ENCODE results near the gene TTLL1.
A peak's percentile ranks its signal among the peaks of the same experiment; 100 is the strongest.

Gene TTLL1

DNA sequence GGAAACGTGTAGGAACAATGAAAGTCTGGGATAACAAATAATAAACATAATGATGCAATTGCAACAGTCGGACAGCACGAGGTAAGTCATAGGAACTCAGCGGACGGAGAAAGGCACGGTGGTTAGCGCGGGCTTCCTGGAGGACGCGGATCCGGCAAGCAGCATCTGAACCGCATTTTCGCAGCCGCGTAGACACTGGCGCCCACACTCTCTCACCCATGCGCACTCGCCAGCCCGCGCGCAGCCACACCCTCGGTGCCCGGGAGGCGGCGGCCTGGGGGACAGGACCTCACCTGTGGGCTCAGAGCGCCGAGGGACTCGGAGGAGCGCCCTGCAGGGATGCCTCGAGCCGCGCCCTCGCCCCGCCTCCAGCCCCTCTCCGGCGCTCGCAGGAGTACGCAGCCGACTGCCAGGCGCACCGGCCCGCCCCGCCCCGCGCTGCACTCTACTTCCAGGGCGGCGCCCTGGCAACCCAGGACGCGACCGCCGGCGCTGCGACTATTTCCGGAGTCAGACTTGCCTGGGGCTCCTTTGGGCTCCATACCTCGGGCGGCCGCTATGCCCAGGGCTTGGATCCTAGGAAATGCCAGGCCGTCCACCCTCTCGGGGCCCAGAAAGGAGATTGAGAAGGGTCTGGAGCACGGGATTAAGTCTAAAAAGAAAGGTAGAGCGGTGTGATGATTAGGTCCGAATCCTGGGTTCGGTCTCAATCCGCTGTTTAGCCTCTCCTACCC is at the start of gene TTLL1:
TTLL1 (minus strand) TSS at position 408 of the 734 bp plus-strand sequence. CDS start 13,805 bp downstream, outside the sequence.
- DNase-seq (ENCODE audit: low spot score) = peak; percentile 93

GRCh38 chr22:43136801-43137200 is 47.6 kb upstream of the TTLL1 start:
- no peak for DNase-seq (ENCODE audit: low spot score)

DNA sequence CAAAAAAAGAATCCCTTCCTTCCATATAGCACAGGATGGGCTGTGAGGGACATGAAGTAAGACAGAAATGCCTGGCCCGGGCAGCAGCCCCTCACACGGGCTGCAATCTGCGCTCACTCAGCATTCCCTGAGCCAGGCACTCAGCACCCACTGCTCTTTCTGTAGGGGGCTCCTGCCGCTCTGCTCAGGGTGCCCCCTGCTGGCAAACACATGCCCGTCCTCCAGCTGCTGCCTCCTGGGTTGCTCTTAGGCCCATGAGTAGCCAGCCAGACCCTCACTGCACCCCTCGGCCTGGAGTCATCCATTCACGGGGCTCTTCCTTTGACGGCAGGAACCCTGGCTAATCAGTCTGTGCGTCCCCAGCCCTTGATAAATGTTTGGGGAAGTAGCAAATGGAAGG is 47.1 kb upstream of the TTLL1 start:
- DNase-seq (ENCODE audit: low spot score) = no peak

GRCh38 chr22:43135565-43135964 is 46.4 kb upstream of the TTLL1 start:
- DNase-seq (ENCODE audit: low spot score) = no peak

- no peak for DNase-seq (ENCODE audit: low spot score)
Measured at GRCh38 chr22:43134553-43134952, 45.4 kb upstream of the TTLL1 start.

DNA sequence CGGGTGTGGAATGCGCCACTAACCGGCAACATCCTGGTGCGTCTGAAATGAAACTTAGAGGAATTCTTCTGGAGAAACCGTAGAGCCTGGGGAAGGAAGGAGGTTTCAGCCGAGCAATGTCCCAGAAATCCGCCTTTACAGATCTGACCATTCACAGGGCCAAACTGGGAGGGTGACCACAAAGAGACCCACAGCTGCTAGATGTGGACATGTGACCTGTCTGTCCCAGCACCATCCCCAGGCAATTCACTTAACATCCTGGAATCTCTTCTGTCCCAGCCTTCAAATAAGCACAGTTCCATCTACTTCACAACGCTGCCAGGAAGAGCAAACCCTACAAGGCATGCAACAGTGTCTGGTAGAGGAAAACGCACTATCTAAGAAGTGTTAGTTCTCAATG is 44.2 kb upstream of the TTLL1 start:
- no peak for DNase-seq (ENCODE audit: low spot score)

GRCh38 chr22:43131773-43132501 is 42.7 kb upstream of the TTLL1 start:
- no peak for DNase-seq (ENCODE audit: low spot score)

DNA sequence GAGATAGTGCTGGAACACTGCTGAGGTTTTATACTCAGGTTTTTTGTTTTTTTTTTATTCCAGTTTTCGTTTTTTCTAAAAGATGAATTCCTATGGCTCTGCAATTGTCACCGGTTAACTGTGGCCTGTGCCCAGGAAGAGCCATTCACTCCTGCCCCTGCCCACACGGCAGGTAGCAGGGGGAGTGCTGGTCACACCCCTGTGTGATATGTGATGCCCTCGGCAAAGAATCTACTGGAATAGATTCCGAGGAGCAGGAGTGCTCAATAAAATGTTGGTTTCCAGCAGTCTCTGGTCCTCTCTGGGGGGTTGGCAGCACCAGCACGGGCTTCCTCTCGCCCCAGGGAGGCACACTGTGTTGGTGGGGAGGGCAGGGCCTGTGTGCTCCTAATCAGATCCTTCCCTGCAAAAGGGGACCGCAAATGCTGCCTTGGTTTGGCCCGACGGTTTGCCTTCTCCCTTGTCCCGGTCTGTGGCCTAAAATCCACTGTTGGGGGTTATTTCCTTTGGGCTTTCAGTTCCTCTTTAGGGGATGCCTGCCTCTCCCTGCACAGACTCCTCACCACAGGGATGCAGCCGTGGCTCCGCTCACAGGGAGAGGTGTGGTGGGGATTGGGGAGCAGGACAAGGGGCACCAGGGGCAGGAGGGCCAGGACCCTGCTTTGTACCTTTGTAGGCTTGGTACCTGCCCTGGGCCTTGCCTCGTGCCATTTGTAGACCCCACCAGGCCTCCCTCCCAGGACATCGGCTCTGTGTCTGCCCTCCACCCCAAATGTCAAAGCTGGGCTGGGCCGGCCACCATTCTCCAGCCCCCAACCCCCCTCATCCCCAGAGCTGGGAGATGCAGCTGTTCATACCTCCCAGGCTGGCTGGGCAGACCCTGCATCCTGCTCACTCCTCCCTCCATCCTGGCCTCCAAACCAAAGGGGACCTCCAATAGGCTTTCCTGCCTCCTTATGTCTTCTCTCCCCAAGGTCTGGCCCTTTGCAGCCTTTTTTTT is 40.5 kb upstream of the TTLL1 start:
- DNase-seq (ENCODE audit: low spot score) = no peak

- DNase-seq (ENCODE audit: low spot score) = no peak
Measured at GRCh38 chr22:43128928-43129424, 39.8 kb upstream of the TTLL1 start.

- DNase-seq (ENCODE audit: low spot score) = no peak
Measured at GRCh38 chr22:43128116-43128515, 38.9 kb upstream of the TTLL1 start.

- no peak for DNase-seq (ENCODE audit: low spot score)
Measured at GRCh38 chr22:43127166-43127908, 38.1 kb upstream of the TTLL1 start.

DNA sequence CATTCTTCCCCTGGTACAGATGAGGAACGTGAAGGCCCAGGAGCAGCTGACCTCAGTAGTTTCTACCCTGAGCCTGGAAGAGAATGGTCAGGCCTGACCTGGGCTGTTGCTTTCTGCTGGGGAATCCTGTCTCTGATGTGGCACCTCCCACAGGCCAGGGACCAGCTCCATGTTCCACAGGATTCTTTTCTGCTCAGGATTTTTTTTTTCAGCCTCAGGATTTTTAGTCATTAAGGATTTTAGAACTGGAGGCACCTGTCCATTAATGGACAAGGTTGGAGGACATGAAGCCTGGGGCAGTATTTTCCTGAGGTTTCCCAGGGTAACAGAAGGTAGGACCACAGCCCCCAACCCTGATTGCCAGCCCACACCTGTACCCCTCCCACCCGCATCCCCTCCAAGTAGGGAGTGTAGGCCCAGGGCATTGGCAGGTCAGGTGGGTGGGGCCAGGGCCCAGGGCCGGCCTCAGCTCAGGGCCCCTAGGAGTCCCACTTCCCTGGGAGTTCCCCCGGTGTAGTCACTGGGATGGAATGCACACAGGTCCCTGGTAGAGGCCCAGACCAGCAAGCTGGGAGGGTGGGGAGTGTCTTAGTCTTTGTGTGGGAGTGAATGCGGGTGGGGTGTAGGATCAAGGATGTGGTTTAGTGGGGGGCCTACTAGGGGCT is 37.4 kb upstream of the TTLL1 start:
- DNase-seq (ENCODE audit: low spot score) = no peak

GRCh38 chr22:43118953-43119458 is 29.8 kb upstream of the TTLL1 start:
- no peak for DNase-seq (ENCODE audit: low spot score)

DNA sequence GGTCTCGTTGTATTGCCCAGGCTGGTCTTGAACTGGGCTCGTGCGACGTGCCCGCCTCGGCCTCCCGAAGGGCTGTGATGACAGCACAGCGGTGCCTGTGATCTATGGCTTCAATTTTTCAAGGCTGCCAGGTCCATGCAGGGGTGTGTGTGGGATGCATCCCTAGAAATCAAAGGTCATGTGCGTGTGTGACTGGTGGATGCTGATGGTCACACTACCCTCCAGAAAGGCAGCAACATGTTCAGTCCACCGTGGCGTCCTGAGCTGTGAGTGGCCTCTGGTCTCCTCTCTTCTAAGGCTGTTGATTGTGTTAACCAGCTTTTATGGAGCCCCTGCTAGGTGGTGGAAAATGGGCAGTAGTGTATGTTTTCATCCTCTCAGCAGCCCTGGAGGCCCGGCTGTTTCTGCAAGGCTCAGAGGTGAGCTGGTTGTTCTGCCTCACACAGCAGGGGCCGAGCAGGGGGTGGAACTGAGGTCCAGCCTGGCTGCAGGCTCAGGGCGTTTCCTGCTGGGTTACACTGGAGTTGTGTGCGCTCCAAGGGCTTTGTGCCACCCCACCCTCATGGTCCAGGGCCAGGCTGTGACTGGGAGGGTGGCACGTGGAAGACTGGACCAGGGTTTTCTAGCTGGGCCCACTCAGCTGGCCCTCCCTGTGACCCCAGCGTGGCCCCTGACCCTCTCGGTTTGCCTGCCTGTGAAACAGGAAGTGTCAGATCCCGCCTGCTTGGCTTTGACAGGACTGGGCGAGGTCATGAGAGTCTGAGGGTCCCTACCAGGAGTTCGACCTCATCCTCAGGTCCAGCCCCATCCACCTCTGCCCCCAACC is 29.0 kb upstream of the TTLL1 start:
- DNase-seq (ENCODE audit: low spot score) = no peak

DNA sequence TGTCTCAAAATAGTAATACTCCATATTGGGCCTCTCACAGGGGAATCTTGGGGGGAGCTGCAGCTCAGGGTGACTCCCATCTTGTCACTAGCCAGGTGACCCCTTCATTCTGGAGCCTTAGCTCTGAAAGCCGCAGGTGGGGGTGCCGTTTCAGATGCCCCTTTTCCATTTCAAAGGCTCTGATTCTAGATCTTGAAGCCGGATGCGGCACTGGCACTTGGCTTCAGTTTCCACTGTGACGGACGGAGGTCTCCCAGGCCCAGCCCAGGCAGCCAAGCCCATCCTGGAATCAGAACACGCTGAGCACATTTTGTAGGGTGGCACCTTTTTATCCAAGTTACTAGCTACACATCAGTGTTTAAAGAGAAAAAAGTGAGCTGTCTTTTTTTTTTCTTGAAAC is 27.7 kb upstream of the TTLL1 start:
- no peak for DNase-seq (ENCODE audit: low spot score)

- DNase-seq (ENCODE audit: low spot score) = no peak
Measured at GRCh38 chr22:43114958-43115357, 25.8 kb upstream of the TTLL1 start.

DNA sequence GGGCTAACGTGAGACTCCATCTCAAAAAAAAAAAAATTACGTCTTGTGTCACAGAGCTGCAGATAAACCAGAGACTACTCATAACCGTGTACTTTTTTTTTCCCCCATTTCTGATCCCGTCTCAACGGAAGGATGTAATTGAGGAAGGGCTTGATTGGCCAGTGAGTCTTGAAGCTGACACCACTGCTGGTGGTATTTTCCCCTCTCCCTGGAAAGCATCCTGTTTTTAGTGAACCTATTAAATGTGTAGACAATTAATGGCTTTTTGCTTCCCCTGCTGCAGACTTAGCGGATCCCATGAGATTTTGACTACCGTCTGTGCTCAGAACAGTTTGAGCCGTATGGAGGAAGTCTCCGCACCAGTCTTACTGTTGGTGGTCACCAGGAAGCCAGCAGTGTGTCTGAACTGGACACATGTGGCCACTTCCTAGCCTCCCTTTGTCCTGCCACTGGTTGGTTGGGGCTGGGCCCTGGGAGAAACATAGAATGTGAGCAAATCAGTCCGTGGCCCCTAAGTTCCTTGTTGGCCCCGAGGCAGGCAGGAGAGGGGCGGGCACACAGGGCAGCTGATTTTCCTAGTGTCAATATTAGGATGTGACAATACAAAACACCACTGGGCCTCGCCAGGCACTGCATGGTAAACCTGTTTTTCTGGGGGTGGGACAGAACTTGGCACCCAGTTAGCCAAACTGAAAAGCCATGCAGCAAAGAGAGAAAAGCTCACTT is 24.5 kb upstream of the TTLL1 start:
- DNase-seq (ENCODE audit: low spot score) = no peak

DNA sequence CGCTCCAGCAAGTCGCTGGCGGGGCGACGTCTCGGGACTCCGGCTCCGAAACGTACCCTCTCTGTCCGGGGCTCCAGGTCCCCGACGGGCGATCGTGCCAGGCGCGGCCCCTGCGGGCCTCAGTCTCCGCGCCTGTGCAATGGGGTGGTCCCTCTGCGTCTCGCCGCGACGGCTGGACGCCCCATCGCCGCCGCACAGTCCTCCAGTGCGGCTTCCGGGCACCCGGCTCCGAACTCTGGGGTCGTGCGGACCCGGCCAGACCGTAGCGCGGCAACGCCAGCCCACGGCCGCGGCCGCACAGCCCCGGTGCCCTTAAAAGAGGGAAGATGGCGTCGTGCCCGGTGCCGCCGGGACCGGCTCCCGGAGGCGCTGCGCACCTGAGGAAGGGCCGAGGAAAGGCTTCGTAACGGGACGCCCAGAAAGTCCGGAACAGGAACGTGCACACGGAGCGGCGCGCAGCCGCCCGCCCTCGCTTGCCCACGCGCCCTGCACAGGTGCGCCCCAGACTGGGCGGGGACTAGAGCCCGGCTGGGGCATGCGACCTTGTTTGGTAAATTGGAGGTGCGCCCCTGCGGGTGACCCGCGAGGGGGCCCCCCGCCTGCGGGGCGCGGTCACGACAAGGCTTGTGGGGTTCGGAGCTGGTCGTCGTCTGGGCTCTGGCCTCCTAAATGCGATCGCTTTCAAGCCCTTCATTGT is 21.9 kb upstream of the TTLL1 start:
- no peak for DNase-seq (ENCODE audit: low spot score)
